HEK293T (cell line): ENCODE data around the gene BST1.

ENCODE experiments used
- BHLHE40 ChIP-seq: fragments of 450-650 bp; IDR thresholded peaks from 2 replicates; pipeline ENCODE4 v1.6.1; 2016; ENCODE audit warnings: mild to moderate bottlenecking, moderate library complexity, borderline replicate concordance
- CTBP1 ChIP-seq: fragments of 450-650 bp; IDR thresholded peaks from 2 replicates; pipeline ENCODE4 v1.6.1; 2016; ENCODE audit warnings: borderline replicate concordance
- FOXA1 ChIP-seq: fragments of 450-650 bp; IDR thresholded peaks from 2 replicates; pipeline ENCODE4 v1.6.1; 2016; ENCODE audit warnings: mild to moderate bottlenecking
- FOXM1 ChIP-seq: fragments of 450-650 bp; IDR thresholded peaks from 2 replicates; pipeline ENCODE4 v1.6.1; 2017; ENCODE audit warnings: mild to moderate bottlenecking, borderline replicate concordance
- HDGF ChIP-seq: fragments of 450-650 bp; IDR thresholded peaks from 2 replicates; pipeline ENCODE4 v1.6.1; 2017; ENCODE audit warnings: antibody characterized with exemption, borderline replicate concordance
- L3MBTL2 ChIP-seq: fragments of 450-650 bp; conservative IDR thresholded peaks from 2 replicates; pipeline ENCODE4 v1.6.1; 2016; ENCODE audit warnings: mild to moderate bottlenecking
- LEF1 ChIP-seq: fragments of 450-650 bp; IDR thresholded peaks from 2 replicates; pipeline ENCODE4 v1.6.1; 2017; ENCODE audit warnings: mild to moderate bottlenecking, borderline replicate concordance
- NFRKB ChIP-seq: fragments of 450-650 bp; IDR thresholded peaks from 2 replicates; pipeline ENCODE4 v1.6.1; 2016; ENCODE audit warnings: mild to moderate bottlenecking, moderate library complexity
- SP1 ChIP-seq: fragments of 450-650 bp; IDR thresholded peaks from 2 replicates; pipeline ENCODE4 v1.6.1; 2017
- TARDBP ChIP-seq: fragments of 450-650 bp; IDR thresholded peaks from 2 replicates; pipeline ENCODE4 v1.6.1; 2016
- ZNF384 ChIP-seq: fragments of 450-650 bp; IDR thresholded peaks from 2 replicates; pipeline ENCODE4 v1.6.1; 2016

DNA sequence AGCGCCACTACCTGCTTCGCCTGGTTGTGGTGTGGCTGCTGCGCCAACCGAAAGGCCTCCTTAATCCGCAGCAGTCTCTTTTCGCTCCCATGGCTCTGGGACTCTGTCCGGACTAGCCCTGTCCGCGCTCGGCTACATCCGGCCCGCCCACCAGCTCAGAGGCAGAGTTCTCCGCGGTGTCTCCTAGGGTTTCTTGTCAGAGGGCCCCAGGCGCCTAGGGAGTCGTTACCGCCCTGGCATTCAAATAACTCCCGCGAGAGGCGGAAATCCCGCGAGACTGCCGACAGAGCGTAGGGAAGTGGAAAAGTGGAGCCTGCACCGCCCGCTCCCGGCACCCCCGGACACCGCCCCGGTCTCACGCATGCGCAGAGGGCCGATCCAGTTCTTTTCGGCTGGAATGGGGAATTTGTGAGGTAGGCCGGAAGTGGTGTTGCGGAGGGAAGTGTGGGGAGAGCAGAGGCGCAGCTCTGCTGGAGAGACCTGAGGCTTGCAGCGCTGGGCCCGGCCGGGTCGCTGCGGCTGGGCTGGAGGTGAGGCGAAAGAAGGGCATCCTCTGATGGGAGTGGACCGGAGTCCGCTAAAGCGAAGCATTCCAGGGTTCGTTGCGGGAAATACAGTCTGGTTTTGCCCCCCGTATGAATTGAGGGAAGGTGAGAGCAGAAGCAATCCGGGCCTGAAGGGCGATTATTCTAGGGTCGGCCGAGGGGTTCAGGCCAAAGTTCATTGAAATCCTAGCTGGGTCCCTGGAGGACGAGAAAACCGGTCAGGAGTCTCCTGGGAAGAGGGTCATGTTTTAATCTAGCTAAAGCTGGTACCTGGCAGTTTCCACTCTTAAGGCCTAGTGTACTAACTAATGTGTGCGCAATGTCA, 21.3 kb upstream of the BST1 start, which contains the start of gene FAM200B:
- TF ChIP-seq HDGF = no peak
- TF ChIP-seq TARDBP = no peak
- no peak for TF ChIP-seq CTBP1
- no peak for TF ChIP-seq BHLHE40
- TF ChIP-seq SP1 = peak; percentile 88
- no peak for TF ChIP-seq FOXA1
- TF ChIP-seq L3MBTL2 = no peak
- TF ChIP-seq LEF1 = no peak
- no peak for TF ChIP-seq NFRKB
- peak; percentile 88; the same call in 1 of the 2 replicates for TF ChIP-seq FOXM1
- TF ChIP-seq ZNF384 = no peak
